Progenitor cell of endocrine pancreas (in vitro differentiated cells): ENCODE data around the gene SRSF6. TPM values are rescaled to one million over a fixed set of nuclear protein-coding genes. Genes with fewer than 3 reads are reported as not detected.
A peak's percentile ranks its signal among the peaks of the same experiment; 100 is the strongest.

Source experiments
- DNase-seq: peaks from one replicate; pipeline ENCODE4 v3.0.0; 2021; ENCODE audit warnings: low spot score; ENCODE audit not compliant: unreplicated experiment
- H3K27ac Mint-ChIP-seq: 2 replicates; pipeline ENCODE4 v1.8.0; 2021; ENCODE audit warnings: mild to moderate bottlenecking, moderate library complexity, mixed read lengths
- H3K27me3 Mint-ChIP-seq: 2 replicates; pipeline ENCODE4 v1.8.0; 2021; ENCODE audit warnings: mixed read lengths
- H3K36me3 Mint-ChIP-seq: 2 replicates; pipeline ENCODE4 v1.8.0; 2022; ENCODE audit warnings: mixed read lengths; ENCODE audit not compliant: insufficient read depth
- H3K4me1 Mint-ChIP-seq: 2 replicates; pipeline ENCODE4 v1.8.0; 2021; ENCODE audit warnings: low read depth, mixed read lengths
- H3K4me3 Mint-ChIP-seq: 2 replicates; pipeline ENCODE4 v1.8.0; 2021; ENCODE audit warnings: low read depth, mild to moderate bottlenecking, moderate library complexity, mixed read lengths
- H3K9me3 Mint-ChIP-seq: 2 replicates; pipeline ENCODE4 v1.8.0; 2021; ENCODE audit warnings: low read depth, mixed read lengths
- total RNA-seq: library from RNA; stranded (reverse); gene quantifications from 2 replicates; pipeline ENCODE4 v1.2.1, GENCODE V29; 2021
- TF ChIP-seq, protein P1 (sequence below): fragments of 200-600 bp; sonication (generic); IDR thresholded peaks from one replicate; pipeline ENCODE4 v1.5.0; 2021; ENCODE audit warnings: antibody characterized with exemption, mild to moderate bottlenecking; ENCODE audit not compliant: unreplicated experiment

The SRSF6 gene
- total RNA-seq, 1 donor from 2014 or later: 381 TPM

DNA sequence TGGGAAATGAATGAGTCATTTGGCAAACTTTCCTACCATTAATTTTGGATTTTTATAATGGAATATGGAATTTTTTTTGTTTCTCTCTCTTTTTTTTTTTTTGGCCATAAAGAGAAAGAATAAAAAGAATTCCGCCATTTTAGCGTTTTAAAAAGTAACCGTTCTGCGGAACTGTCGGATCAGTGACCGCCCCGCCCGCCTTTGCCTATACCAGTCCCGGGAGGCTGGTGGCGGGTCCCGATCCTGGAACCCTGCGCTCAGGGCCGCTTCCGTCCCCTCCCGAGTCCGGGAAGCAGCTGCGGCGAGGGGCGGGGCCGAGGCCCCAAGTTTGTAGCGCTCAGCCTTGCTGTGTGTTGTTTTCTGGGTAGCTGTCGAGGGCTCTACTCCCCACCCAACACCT, 50.4 kb downstream of the SRSF6 start:
- no peaks in the 10 kb centered on the region for H3K4me1 Mint-ChIP-seq
- H3K4me3 Mint-ChIP-seq: peak overlapping the region; percentile 74
- H3K36me3 Mint-ChIP-seq: no peaks in the 10 kb centered on the region
- no peak overlapping the region for H3K27ac Mint-ChIP-seq
- H3K27me3 Mint-ChIP-seq: peaks cover 24% of the 10 kb centered on the region
- no peaks in the 10 kb centered on the region for H3K9me3 Mint-ChIP-seq
- TF ChIP-seq, protein P1, sequence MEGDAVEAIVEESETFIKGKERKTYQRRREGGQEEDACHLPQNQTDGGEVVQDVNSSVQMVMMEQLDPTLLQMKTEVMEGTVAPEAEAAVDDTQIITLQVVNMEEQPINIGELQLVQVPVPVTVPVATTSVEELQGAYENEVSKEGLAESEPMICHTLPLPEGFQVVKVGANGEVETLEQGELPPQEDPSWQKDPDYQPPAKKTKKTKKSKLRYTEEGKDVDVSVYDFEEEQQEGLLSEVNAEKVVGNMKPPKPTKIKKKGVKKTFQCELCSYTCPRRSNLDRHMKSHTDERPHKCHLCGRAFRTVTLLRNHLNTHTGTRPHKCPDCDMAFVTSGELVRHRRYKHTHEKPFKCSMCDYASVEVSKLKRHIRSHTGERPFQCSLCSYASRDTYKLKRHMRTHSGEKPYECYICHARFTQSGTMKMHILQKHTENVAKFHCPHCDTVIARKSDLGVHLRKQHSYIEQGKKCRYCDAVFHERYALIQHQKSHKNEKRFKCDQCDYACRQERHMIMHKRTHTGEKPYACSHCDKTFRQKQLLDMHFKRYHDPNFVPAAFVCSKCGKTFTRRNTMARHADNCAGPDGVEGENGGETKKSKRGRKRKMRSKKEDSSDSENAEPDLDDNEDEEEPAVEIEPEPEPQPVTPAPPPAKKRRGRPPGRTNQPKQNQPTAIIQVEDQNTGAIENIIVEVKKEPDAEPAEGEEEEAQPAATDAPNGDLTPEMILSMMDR: no peak
- no peak for DNase-seq

DNA sequence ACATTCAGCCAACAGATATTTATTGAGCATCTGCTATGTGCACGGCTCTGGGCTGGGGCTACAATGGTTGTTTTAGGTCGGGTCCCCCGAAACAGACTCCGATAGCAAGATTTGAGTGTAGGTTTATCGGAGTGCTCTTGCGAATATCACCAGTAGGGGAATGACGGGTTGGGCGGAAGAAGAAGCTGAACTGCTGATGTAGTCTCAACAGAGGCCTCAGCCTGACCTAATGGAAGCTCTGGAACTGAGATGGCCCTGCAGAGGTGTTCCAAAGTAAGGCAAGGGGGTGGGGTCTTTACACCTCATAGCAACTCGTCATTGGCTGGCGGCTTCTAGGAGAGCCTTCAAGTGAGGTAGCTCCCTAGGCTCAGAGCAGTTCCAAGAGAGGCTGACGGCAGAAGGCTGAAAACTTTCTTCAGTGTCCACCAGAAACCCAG, 50.9 kb downstream of the SRSF6 start:
- H3K4me3 Mint-ChIP-seq: peak overlapping the region; percentile 74
- H3K9me3 Mint-ChIP-seq: no peaks in the 10 kb centered on the region
- TF ChIP-seq, protein P1: peak; percentile 38
- peaks cover 24% of the 10 kb centered on the region for H3K27me3 Mint-ChIP-seq
- no peaks in the 10 kb centered on the region for H3K36me3 Mint-ChIP-seq
- DNase-seq: no peak
- H3K27ac Mint-ChIP-seq: no peak overlapping the region
- H3K4me1 Mint-ChIP-seq: no peaks in the 10 kb centered on the region

DNA sequence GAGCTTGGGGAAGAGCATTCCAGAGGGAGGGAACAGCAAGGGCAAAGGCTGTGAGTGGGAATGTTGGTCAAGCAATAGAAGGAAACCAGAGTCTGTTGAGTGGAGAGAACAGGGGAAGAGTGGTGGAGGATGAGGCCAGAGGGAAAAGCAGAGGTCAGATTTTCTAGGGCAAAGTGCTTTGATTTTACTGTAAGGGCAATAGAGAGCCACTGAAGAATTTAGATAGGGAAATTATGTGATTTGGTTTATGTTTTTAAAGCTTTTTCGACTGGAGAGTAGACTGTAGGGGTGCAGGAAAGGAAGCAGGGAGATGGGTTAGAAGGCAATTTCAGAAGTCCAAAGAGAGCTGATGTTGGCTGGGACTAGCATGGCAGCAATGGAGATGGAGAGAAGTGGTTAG, 54.2 kb downstream of the SRSF6 start:
- H3K4me3 Mint-ChIP-seq: no peak overlapping the region
- peaks cover 4% of the 10 kb centered on the region for H3K27me3 Mint-ChIP-seq
- no peak for DNase-seq
- no peak overlapping the region for H3K27ac Mint-ChIP-seq
- TF ChIP-seq, protein P1: no peak
- no peaks in the 10 kb centered on the region for H3K9me3 Mint-ChIP-seq
- peaks cover 2% of the 10 kb centered on the region for H3K4me1 Mint-ChIP-seq
- no peaks in the 10 kb centered on the region for H3K36me3 Mint-ChIP-seq

DNA sequence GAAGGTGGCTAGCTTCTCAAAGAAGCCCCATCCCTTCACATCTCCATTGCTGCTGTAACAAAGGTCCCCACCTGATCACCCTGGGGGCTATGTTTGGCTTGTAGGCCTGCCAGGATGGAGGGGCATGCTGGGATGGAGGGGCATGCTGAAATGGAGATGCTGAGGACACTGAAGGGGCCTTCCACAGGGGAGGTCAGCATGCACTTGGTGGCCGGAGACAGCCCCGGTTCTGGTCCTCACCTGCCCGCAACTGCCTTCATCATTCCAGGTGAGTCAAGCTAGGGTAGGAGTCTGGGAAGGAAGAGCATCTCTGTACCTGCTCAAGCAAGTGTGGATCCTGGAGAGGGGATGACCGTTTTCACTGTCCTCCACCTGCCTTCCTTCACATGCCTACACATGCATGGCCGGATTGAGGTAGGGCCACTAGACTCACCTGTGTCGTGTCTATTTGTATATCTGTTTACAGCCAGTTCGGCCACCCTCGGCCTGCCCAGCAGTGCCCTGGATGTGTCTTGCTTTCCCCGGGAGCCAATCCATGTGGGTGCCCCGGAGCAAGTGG, 55.8 kb downstream of the SRSF6 start:
- H3K9me3 Mint-ChIP-seq: no peaks in the 10 kb centered on the region
- H3K27ac Mint-ChIP-seq: peak overlapping the region; percentile 85
- H3K36me3 Mint-ChIP-seq: peaks cover 5% of the 10 kb centered on the region
- no peaks in the 10 kb centered on the region for H3K27me3 Mint-ChIP-seq
- peak overlapping the region; percentile 96 for H3K4me3 Mint-ChIP-seq
- H3K4me1 Mint-ChIP-seq: peaks cover 2% of the 10 kb centered on the region
- no peak for DNase-seq
- TF ChIP-seq, protein P1: no peak

Other genes starting within 250 kb of the SRSF6 start
- 42.8 and 45.7 TPM in 2 replicates for gene L3MBTL1, start 49.8 kb downstream of the SRSF6 start, total RNA-seq
- 8.7 and 8.9 TPM in 2 replicates for gene SGK2, start 101.1 kb downstream of the SRSF6 start, total RNA-seq
- 56.6 and 61.4 TPM in 2 replicates for gene IFT52, start 133.0 kb downstream of the SRSF6 start, total RNA-seq
- 43.3 and 44.4 TPM in 2 replicates for gene MYBL2, start 209.2 kb downstream of the SRSF6 start, total RNA-seq